Stimulated activated naive CD8-positive, alpha-beta T cell treated with anti-CD3 and anti-CD28 coated beads, Interleukin-15, Interleukin-2, amounts not matched to agents 100 ng/mL and 50 ng/mL, for 24 hours (primary cell): ENCODE measurements around the gene MAGEB18.

Experiments used
- H3K27ac Mint-ChIP-seq: one replicate; pipeline ENCODE4 v1.8.0; 2021; ENCODE audit warnings: mild to moderate bottlenecking, mixed read lengths
- H3K27me3 Mint-ChIP-seq: one replicate; pipeline ENCODE4 v1.8.0; 2021; ENCODE audit warnings: mixed read lengths
- H3K36me3 Mint-ChIP-seq: one replicate; pipeline ENCODE4 v1.8.0; 2021; ENCODE audit warnings: low read depth, mixed read lengths
- H3K4me1 Mint-ChIP-seq: one replicate; pipeline ENCODE4 v1.8.0; 2021; ENCODE audit warnings: low read depth, mixed read lengths
- H3K4me3 Mint-ChIP-seq: one replicate; pipeline ENCODE4 v1.8.0; 2021; ENCODE audit warnings: mild to moderate bottlenecking, mixed read lengths
- H3K9me3 Mint-ChIP-seq: one replicate; pipeline ENCODE4 v1.8.0; 2021; ENCODE audit warnings: mixed read lengths

Gene MAGEB18

DNA sequence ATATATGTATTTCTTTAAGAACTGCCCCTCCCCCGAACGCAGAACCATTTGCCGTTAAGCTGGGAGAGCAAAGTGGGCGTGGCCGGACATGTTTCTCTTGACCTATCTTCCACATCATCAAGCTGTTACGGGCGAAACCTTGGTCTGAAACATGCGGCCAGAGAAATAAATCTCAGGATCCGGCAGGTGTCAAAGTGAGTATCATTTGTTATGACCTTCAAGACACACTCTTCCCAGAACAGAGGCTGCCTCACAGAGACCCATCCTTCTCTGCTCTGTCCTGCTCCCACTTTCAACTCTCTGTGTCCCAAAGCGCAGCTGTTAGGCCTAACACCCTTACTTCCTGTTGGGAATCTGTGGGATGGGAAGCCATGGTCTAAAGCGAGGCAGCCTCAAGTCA lies at the start of gene MAGEB18:
MAGEB18 (plus strand) TSS at position 70 of the 400 bp plus-strand sequence. CDS start 643 bp downstream, outside the sequence.
- H3K27ac Mint-ChIP-seq = no peak within 1 kb of the TSS
- H3K27me3 Mint-ChIP-seq = no peaks in the 10 kb centered on the region
- H3K4me3 Mint-ChIP-seq = no peak within 1 kb of the TSS
- no peaks in the 10 kb centered on the region for H3K9me3 Mint-ChIP-seq
- H3K4me1 Mint-ChIP-seq = no peaks in the 10 kb centered on the region
- no peaks in the 10 kb centered on the region for H3K36me3 Mint-ChIP-seq

GRCh38 chrX:26100421-26100920 lies 37.7 kb upstream of the MAGEB18 start:
- Mint-ChIP-seq H3K4me1 (no peaks in the 10 kb centered on the region), H3K36me3 (no peaks in the 10 kb centered on the region), H3K27ac (no peak overlapping the region), H3K27me3 (no peaks in the 10 kb centered on the region), H3K4me3 (no peak overlapping the region), H3K9me3 (no peaks in the 10 kb centered on the region)

GRCh38 chrX:26109142-26109541 lies 29.0 kb upstream of the MAGEB18 start:
- no peaks in the 10 kb centered on the region for H3K36me3 Mint-ChIP-seq
- no peaks in the 10 kb centered on the region for H3K27me3 Mint-ChIP-seq
- H3K9me3 Mint-ChIP-seq = no peaks in the 10 kb centered on the region
- no peak overlapping the region for H3K4me3 Mint-ChIP-seq
- no peak overlapping the region for H3K27ac Mint-ChIP-seq
- H3K4me1 Mint-ChIP-seq = no peaks in the 10 kb centered on the region

GRCh38 chrX:26146024-26146423 lies 7.9 kb downstream of the MAGEB18 start:
- Mint-ChIP-seq H3K27ac (no peak overlapping the region), H3K36me3 (no peaks in the 10 kb centered on the region), H3K4me3 (no peak overlapping the region), H3K4me1 (no peaks in the 10 kb centered on the region), H3K27me3 (no peaks in the 10 kb centered on the region), H3K9me3 (no peaks in the 10 kb centered on the region)

- Mint-ChIP-seq H3K9me3 (peaks cover 3% of the 10 kb centered on the region), H3K27ac (no peak within 1 kb of the TSS), H3K27me3 (no peaks in the 10 kb centered on the region), H3K4me3 (no peak within 1 kb of the TSS), H3K4me1 (no peaks in the 10 kb centered on the region), H3K36me3 (no peaks in the 10 kb centered on the region)
Measured at GRCh38 chrX:26160301-26160700, 22.2 kb downstream of the MAGEB18 start, which contains the start of gene MAGEB6B. TSS of gene MAGEB6B (plus strand) at chrX:26160601. CDS start at chrX:26160601, 0 bp downstream.
